ENCODE results near the gene GPR35. TPM values are rescaled to one million over a fixed set of nuclear protein-coding genes. Genes with fewer than 3 reads are reported as not detected.

The GPR35 gene
- total RNA-seq, 1 donor from 2014 or later = not detected

DNA sequence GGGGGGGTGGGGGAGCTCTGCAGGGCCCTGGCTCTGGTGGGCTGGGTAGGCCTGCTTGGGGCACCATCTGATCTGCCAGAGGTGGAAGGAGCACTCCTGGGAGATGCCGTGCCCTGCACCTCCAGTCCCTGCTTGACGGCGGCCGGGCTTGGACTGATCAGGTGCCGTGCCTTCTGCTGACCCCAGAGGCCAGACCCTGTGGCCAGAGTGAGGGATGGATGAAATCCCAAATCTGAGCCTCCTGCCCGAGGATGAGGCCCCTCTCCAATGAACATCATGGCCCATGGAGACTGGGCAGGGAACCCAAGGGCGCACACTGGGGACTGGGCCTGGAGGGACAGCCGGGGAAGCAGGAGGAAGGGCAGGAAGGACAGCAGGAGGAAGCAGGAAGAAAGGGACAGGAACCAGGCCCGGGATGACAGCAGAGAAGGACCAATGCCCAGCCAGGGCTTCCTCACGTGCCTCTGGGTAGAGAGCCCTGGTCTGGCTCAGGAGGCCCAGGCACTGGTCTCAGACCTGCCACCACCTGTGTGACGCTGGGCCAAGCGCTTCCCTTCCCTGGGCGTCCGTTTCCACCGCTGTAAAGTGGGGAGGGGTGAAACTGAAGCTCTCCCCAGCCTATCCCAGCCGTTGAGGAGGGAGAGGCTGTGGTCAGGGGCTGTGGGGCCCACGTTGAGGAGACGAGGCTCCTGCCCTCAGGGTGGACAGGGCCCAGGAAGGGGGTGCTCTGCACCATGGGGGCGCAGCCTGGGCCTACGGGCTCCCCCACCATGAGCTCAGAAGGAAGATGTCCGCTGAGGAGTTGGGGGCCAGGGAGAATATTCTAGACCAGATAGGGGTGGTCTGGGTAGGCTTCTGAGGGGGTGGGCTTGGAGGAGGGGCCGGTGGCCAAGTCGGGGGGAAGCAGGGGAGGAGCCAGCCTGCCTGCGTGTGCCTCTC is 1.0 kb upstream of the GPR35 start:
- TF ChIP-seq, protein P1, sequence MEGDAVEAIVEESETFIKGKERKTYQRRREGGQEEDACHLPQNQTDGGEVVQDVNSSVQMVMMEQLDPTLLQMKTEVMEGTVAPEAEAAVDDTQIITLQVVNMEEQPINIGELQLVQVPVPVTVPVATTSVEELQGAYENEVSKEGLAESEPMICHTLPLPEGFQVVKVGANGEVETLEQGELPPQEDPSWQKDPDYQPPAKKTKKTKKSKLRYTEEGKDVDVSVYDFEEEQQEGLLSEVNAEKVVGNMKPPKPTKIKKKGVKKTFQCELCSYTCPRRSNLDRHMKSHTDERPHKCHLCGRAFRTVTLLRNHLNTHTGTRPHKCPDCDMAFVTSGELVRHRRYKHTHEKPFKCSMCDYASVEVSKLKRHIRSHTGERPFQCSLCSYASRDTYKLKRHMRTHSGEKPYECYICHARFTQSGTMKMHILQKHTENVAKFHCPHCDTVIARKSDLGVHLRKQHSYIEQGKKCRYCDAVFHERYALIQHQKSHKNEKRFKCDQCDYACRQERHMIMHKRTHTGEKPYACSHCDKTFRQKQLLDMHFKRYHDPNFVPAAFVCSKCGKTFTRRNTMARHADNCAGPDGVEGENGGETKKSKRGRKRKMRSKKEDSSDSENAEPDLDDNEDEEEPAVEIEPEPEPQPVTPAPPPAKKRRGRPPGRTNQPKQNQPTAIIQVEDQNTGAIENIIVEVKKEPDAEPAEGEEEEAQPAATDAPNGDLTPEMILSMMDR (conservative IDR thresholded peaks at IDR 0.05; ENCODE audit: low read depth, low read length) = no peak
- no peak overlapping the region for H3K4me3 ChIP-seq (ENCODE audit: low read depth, low read length)
- DNase-seq (ENCODE audit: low read depth) = no peak

DNA sequence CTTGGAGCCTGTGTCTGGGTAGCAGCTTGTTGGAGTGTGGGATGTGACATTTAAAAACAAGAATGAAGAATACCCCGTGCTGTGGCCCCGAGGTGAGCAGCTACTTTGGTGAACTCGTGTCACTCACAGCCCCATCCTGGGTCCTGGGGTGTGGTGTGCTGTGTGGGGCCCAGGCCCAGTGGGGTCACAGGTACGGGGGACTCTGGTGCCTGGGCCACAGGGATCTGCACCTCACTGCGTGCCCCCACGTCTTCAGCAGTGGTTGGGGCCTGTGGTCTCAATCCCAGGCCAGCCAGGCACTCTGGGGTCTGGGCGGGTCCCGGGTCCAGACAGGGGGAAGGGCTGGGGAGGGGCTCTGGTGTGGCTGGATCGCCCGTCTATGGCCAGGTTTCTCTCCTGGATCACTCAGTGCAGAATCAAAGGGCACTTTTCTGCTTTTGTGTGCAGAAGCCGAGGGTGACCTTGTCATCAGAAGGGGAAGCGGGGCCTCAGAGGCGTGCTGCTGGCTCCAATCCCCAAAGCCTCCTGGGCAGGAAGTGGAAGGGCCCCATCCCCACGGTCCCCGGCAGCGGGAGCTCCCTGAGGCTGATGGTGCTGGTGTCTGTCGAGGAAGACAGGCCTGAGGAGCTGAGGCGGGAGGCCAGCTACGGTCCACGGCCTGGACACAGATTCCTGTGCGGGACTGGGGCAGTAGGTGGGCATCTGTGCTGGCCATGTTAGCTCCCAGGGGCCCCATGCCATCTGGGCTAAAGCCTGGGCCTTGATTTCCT is 1.4 kb downstream of the GPR35 start:
- no peak overlapping the region for H3K4me3 ChIP-seq (ENCODE audit: low read depth, low read length)
- DNase-seq (ENCODE audit: low read depth) = no peak
- TF ChIP-seq, protein P1 (conservative IDR thresholded peaks at IDR 0.05; ENCODE audit: low read depth, low read length) = no peak

DNA sequence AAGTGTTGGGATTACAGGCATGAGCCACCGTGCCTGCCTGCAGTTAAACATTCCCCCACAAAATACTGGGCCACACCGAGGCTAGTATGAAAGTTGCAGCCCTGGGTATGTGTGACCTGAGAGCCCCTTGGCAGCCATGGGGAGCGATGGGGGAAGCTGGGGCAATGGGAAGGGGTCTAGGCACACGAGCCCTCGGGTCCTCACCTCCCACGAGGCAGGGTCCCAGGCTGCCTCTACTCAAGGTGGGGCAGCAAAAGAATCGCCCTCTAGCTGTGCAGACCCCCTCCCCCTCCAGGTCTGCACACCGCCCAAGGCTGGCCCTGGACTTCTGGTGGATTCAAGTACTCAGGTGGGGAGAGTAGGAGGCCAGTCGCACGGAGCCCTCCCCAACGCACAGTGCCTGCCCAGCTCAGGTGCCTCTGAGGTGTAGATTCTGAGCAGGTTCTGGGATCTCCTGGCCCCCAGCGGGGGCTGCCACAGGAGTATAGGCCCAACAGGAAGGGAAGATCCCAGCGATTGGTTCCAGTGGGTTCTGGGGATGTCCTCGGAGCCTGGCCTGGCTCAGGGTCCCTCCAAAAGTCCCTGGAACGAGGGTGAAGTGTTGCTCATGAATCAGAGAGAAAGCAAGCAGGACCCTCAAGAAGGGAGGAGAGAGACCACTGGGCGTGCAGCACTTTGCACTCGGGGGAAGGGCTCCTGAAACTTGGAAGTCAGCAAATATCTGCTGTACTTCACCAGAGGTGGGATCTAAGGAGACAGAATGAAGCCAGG is 2.6 kb downstream of the GPR35 start:
- no peak for DNase-seq (ENCODE audit: low read depth)
- TF ChIP-seq, protein P1 (conservative IDR thresholded peaks at IDR 0.05; ENCODE audit: low read depth, low read length) = no peak
- H3K4me3 ChIP-seq (ENCODE audit: low read depth, low read length) = no peak overlapping the region

DNA sequence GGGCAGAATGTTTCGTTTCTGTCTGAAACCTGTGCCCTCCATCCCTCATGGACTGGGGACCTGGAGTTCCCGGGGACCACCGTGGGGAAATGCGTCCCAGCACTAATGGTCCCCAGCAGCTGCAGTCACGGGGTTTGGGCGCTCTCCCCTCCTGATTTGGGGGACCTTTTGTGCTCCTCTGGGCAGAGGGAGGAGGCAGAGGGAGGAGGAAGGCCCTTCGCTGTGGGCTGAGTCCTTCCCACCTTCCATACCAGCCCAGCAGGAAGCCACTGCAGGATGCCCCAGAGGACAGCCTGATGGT is 3.2 kb downstream of the GPR35 start:
- DNase-seq (ENCODE audit: low read depth) = no peak
- TF ChIP-seq, protein P1 (conservative IDR thresholded peaks at IDR 0.05; ENCODE audit: low read depth, low read length) = no peak
- no peak overlapping the region for H3K4me3 ChIP-seq (ENCODE audit: low read depth, low read length)

DNA sequence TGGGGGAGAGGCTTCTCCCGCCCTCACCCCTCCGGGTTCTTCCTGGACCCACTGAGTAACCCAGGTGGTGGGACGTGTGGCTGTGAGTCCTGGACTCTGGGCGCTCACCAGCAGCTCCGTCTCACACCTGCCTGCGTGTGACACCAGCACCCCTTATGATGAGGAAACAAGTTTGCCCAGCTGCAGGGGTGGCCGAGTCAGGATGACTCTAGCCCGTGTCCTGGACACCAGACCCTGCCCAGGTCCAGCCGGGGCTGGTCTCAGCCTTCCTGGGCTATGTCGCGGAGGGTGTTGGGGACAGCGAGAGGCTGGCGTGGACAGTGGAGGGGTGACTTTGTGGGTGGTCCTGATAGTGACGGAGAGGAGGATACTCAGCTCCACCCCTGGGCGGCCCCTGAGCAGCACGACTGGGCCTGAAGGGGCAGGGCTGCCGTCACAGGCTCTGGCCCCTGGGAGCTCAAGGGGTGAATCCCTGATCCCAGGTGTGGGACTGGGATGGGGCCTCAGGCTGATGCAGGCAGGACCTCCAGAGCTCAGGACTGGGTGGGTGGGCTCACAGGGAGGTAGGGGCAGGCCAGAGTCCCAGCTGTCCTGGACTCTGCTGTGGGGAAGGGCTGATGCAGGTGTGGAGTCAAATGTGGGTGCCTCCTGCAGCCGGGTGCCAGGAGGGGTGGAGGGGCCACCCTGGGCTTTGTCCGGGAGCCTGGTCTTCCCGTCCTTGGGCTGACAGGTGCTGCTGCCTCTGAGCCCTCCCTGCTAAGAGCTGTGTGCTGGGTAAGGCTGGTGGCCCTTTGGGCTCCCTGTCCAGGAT is 3.7 kb downstream of the GPR35 start:
- no peak overlapping the region for H3K4me3 ChIP-seq (ENCODE audit: low read depth, low read length)
- DNase-seq (ENCODE audit: low read depth) = no peak
- TF ChIP-seq, protein P1 (conservative IDR thresholded peaks at IDR 0.05; ENCODE audit: low read depth, low read length) = no peak

DNA sequence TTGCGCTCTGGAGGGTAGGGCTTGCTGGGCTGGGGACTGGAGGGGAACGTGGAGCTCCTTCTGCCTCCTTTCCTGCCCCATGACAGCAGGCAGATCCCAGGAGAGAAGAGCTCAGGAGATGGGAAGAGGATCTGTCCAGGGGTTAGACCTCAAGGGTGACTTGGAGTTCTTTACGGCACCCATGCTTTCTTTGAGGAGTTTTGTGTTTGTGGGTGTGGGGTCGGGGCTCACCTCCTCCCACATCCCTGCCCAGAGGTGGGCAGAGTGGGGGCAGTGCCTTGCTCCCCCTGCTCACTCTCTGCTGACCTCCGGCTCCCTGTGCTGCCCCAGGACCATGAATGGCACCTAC is 4.3 kb downstream of the GPR35 start:
- no peak for DNase-seq (ENCODE audit: low read depth)
- no peak overlapping the region for H3K4me3 ChIP-seq (ENCODE audit: low read depth, low read length)
- TF ChIP-seq, protein P1 (conservative IDR thresholded peaks at IDR 0.05; ENCODE audit: low read depth, low read length) = no peak

All from epithelial cell of proximal tubule (primary cell).